OCI-LY7 (cell line): Measurements from ENCODE around the gene RNF41. TPM values are rescaled to one million over a fixed set of nuclear protein-coding genes. Genes with fewer than 3 reads are reported as not detected.

Experiments used
- BruUV-seq: library from RNA; stranded (reverse); fragments of 400-500 nt; replicated peaks from 2 replicates; lab custom pipeline; 2021; lab: Mats Ljungman, UMichigan
- CTCF ChIA-PET: fragments of 300-600 bp; sonication (Branson Sonifier 250); formaldehyde crosslinking; loops from one replicate; lab custom pipeline; 2022; ENCODE audit warnings: antibody characterized with exemption; ENCODE audit not compliant: unreplicated experiment; lab: Charles Lee
- POLR2A ChIA-PET: fragments of 300-600 bp; sonication (Branson Sonifier 250); formaldehyde crosslinking; loops from one replicate; lab custom pipeline; 2022; ENCODE audit warnings: antibody characterized with exemption; lab: Charles Lee
- DNase-seq: peaks from one replicate; pipeline ENCODE4 v3.0.0-alpha.2; 2015; ENCODE audit warnings: low spot score
- H2AFZ ChIP-seq: fragments of 200-600 bp; sonication (generic), shearing (Covaris generic); 2 replicates; pipeline ENCODE4 v1.6.1; 2014; ENCODE audit warnings: mild to moderate bottlenecking, antibody characterized with exemption, low read length, moderate library complexity
- H3K27ac ChIP-seq: fragments of 200-600 bp; sonication (generic); 2 replicates; pipeline ENCODE4 v1.5.1; 2014; ENCODE audit warnings: mixed run types, low read depth, mild to moderate bottlenecking, moderate library complexity, low read length, inconsistent platforms; ENCODE audit not compliant: poor library complexity, severe bottlenecking
- H3K36me3 ChIP-seq: fragments of 200-600 bp; sonication (generic); 2 replicates; pipeline ENCODE4 v1.6.1; 2014; ENCODE audit warnings: mild to moderate bottlenecking, antibody characterized with exemption, low read length, moderate library complexity, mixed read lengths; ENCODE audit not compliant: insufficient read depth
- H3K4me1 ChIP-seq: fragments of 200-600 bp; sonication (generic); 2 replicates; pipeline ENCODE4 v1.5.1; 2014; ENCODE audit warnings: mild to moderate bottlenecking, low read length; ENCODE audit not compliant: insufficient read depth, poor library complexity, severe bottlenecking
- H3K4me2 ChIP-seq: fragments of 200-600 bp; sonication (generic); 2 replicates; pipeline ENCODE4 v1.6.1; 2014; ENCODE audit warnings: mild to moderate bottlenecking, low read length
- H3K4me3 ChIP-seq: fragments of 200-600 bp; sonication (generic); 2 replicates; pipeline ENCODE4 v1.5.1; 2014; ENCODE audit warnings: mild to moderate bottlenecking, low read depth, low read length; ENCODE audit not compliant: poor library complexity, severe bottlenecking
- H3K79me2 ChIP-seq: fragments of 200-600 bp; sonication (generic); 2 replicates; pipeline ENCODE4 v1.6.1; 2016; ENCODE audit warnings: low read depth, mild to moderate bottlenecking, low read length, moderate library complexity, mixed read lengths; ENCODE audit not compliant: insufficient read depth
- H3K9me2 ChIP-seq: fragments of 200-600 bp; sonication (generic); 2 replicates; pipeline ENCODE4 v1.6.1; 2016; ENCODE audit warnings: mild to moderate bottlenecking, low read length, mixed read lengths; ENCODE audit not compliant: insufficient read depth
- H3K9me3 ChIP-seq: fragments of 200-600 bp; sonication (generic); 2 replicates; pipeline ENCODE4 v1.6.1; 2014; ENCODE audit warnings: mild to moderate bottlenecking, mixed run types, low read length, mixed read lengths
- H4K20me1 ChIP-seq: fragments of 200-600 bp; sonication (generic); 2 replicates; pipeline ENCODE4 v1.6.1; 2014; ENCODE audit warnings: mild to moderate bottlenecking, antibody characterized with exemption, low read length, moderate library complexity, mixed read lengths; ENCODE audit not compliant: insufficient read depth
- CTCF ChIP-seq: fragments of 200-600 bp; sonication (generic); conservative IDR thresholded peaks from 2 replicates; pipeline ENCODE4 v1.5.1; 2014; ENCODE audit warnings: mild to moderate bottlenecking, antibody characterized with exemption, low read length, moderate library complexity, mixed read lengths
- EZH2phosphoT487 ChIP-seq: fragments of 200-600 bp; sonication (generic); IDR thresholded peaks from 2 replicates; pipeline ENCODE4 v1.6.1; 2018; ENCODE audit warnings: low read depth, borderline replicate concordance, mild to moderate bottlenecking, mixed run types, antibody characterized with exemption, low read length, moderate library complexity, mixed read lengths
- intact Hi-C: fragments of 100-400 bp; cut with micrococcal nuclease; formaldehyde crosslinking; loops from one replicate; pipeline ENCODE4 v1.10.0; 2022; ENCODE audit not compliant: unreplicated experiment
- total RNA-seq, 2 experiments: library from RNA; depleted of rRNA in 1 of 2; stranded (reverse); fragments of >200 nt in 1 of 2; shearing (Covaris generic) in 1 of 2; gene quantifications; 2 replicates each; pipeline ENCODE4 v1.2.3, GENCODE V29; 2014 to 2022

RNF41 gene
- total RNA-seq, 2 experiments from 2014 or later = 43.7 to 76.1 TPM

- DNase-seq = no peak
- no peaks in the 10 kb centered on the region for H3K9me3 ChIP-seq
- H4K20me1 ChIP-seq = peaks cover under 1% of the 10 kb centered on the region; the same call in 1 of the 2 replicates
- ChIA-PET CTCF (no interaction called here), POLR2A (interaction anchor here (0.6 kb wide), 1 partner anchor 120 kb away, joined by 5 read pairs; no protein-coding TSS in a partner anchor)
- no peaks in the 10 kb centered on the region for H3K9me2 ChIP-seq
- no peak for TF ChIP-seq CTCF
- no peak for TF ChIP-seq EZH2phosphoT487
- BruUV-seq = no TSS peak
- H3K4me3 ChIP-seq = no peak overlapping the region
- H3K36me3 ChIP-seq = peaks cover 92% of the 10 kb centered on the region
- H2AFZ ChIP-seq = no peak overlapping the region
- no peak overlapping the region for H3K27ac ChIP-seq
- intact Hi-C loops = no loop called here
- H3K4me1 ChIP-seq = peaks cover 9% of the 10 kb centered on the region
- H3K4me2 ChIP-seq = no peak overlapping the region
- H3K79me2 ChIP-seq = peaks cover 3% of the 10 kb centered on the region; the same call in 1 of the 2 replicates
Measured at GRCh38 chr12:56165369-56165768, 56.4 kb downstream of the RNF41 start.

GRCh38 chr12:56164345-56164729 lies 57.4 kb downstream of the RNF41 start:
- Histone ChIP-seq H3K4me3 (no peak overlapping the region), H3K4me1 (peaks cover 19% of the 10 kb centered on the region), H4K20me1 (peaks cover 9% of the 10 kb centered on the region; the same call in 1 of the 2 replicates), H3K4me2 (no peak overlapping the region), H2AFZ (no peak overlapping the region), H3K36me3 (peaks cover 92% of the 10 kb centered on the region), H3K9me2 (no peaks in the 10 kb centered on the region), H3K79me2 (peaks cover 14% of the 10 kb centered on the region), H3K9me3 (no peaks in the 10 kb centered on the region), H3K27ac (no peak overlapping the region)
- intact Hi-C loops = no loop called here
- no TSS peak for BruUV-seq
- no peak for TF ChIP-seq EZH2phosphoT487
- TF ChIP-seq CTCF = no peak
- ChIA-PET POLR2A (no interaction called here), CTCF (no interaction called here)
- DNase-seq = no peak

GRCh38 chr12:56163533-56164344 lies 58.0 kb downstream of the RNF41 start:
- BruUV-seq = no TSS peak
- CTCF ChIA-PET = no interaction called here
- POLR2A ChIA-PET = interaction anchor here (0.7 to 1.1 kb wide), 3 partner anchors 24 to 41 kb away, joined by 3 to 8 read pairs (median 4); partner anchors contain the start of gene ESYT1

More at GRCh38 chr12:56163533-56164344, 58.0 kb downstream of the RNF41 start:
- Histone ChIP-seq H3K4me3 (no peak overlapping the region), H3K36me3 (peaks cover 92% of the 10 kb centered on the region), H3K9me3 (no peaks in the 10 kb centered on the region), H3K79me2 (peaks cover 20% of the 10 kb centered on the region), H2AFZ (no peak overlapping the region), H3K4me2 (no peak overlapping the region), H4K20me1 (peaks cover 9% of the 10 kb centered on the region; the same call in 1 of the 2 replicates), H3K4me1 (peaks cover 22% of the 10 kb centered on the region), H3K9me2 (no peaks in the 10 kb centered on the region), H3K27ac (no peak overlapping the region)
- no peak for DNase-seq
- intact Hi-C loops = no loop called here
- TF ChIP-seq CTCF = no peak
- no peak for TF ChIP-seq EZH2phosphoT487
